ENCODE measurements around the gene KCNN4.

KCNN4 gene

DNA sequence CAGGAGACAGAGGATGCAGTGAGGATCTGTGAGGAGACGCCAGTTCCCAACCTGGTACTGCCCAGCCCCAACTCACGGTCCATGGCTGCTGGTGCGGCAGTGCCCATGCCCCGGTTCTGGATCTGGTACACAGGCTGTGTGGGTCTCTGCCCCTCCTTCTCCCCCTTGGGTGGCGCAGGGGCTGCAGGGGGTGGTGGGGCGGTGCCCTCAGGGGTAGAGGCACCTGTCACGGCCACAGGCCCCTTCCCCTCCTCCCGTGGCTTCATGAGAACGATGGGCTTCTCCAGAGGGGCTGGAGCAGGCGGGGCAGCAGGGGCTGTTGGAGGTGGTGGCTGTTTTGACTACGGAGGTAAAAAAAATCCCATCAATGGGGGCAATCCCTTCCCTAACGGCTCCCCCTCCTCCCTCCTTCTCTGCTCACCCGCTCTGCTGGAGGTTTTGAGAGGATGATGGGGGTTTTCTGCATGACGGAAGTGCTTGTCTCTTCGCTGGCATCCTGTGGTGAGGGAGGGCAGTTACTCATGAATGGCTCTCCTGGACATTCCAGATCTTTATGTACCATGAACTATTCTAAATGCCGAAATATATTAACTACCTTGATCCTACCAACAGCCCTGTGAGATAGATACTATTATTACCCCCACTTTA lies 33.1 kb downstream of the KCNN4 start:
- no peak for DNase-seq

DNA sequence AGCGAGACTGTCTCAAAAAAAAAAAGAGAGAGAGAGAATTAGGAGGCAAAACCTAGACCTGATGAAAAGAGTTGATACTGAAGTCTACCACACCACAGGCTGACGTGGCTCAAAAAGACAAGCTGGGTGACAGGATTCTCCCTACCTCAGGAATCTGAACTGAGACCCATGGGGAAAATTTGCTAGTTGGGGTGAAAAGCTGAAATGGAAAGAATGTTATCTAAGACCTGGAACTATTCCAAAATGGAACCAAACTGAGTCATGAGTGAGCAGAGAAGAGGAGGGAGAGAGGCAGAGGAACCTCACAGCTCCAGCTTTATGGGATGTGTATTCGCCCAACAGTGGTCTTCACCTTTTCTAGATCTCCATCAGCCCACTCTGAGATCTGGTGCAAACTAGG lies 37.7 kb downstream of the KCNN4 start:
- no peak for DNase-seq

- DNase-seq, result no peak
Observed at GRCh38 chr19:43741075-43741825, 39.5 kb downstream of the KCNN4 start.

DNA sequence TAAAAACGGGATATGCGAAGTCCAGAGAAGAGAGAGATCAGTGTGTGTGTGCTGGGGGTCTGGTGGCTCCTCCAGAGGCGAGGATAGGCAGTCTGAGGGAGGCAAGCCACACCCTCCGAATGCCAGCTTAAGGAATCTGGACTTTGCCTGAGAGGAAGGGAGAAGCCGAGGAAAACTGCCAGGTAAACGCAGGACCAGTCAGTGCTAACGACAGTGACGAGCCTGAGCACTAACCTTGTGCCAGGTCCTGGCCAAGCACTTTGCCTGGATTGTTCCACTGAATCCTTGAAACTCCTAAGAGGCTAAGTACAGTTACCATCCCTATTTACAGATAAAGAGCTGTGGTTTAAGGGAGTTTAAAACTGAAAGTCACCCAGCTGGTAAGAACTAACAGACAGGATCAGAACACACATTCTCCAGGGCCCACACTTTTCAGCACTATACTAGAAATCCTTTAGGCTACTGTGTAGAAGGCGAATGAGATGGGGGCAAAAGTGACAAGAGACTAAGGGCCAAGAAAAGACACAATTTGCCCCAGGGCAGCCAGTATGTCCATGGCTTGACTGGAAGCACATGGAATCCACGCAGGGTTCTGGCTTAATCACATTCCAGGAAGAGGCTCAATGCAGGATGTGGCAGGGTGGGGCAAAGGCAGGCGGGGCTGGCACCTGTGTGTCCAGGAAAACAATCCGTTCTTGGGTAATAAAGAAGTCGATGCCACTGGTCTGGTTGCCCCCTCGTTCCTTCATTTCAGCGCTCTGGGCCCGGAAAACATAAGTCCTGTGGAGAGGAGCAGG lies 41.1 kb downstream of the KCNN4 start:
- no peak for DNase-seq

- DNase-seq, result no peak
Observed at GRCh38 chr19:43738780-43739211, 42.0 kb downstream of the KCNN4 start.

DNA sequence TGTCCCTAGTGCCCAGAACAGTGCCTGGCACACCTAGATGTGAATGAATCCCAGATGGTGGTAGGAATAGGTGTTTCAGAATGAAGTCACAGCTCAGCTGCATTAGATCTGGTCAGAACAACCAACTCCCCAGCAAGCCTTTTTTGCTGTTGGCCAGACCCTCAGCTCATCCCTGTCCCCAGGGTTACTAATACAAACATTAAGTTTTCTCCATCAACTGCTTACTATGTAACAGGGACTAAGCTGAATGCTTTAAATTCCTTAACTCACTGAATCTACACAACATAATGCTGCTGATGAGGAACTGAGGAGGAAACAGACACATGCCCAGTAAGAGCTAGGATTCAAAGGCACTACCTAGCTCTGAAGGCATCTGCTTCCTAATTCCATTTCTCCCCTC lies 44.8 kb downstream of the KCNN4 start:
- no peak for DNase-seq

DNA sequence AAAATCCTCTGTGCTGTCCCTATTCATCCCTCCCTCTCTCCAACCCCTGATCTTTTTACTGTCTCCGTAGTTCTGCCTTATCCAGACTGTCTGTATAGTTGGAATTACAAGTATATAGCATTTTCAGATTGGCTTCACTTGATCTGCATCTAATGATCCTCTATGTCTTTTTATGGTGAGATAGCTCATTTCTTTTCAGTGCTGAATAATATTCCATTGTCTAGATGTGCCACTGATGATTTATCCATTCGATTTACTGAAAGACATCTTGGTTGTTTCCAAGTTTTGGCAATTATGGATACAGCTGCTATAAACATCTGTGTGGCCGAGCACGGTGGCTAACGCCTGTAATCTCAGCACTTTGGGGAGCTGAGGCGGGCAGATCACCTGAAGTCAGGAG lies 45.8 kb downstream of the KCNN4 start:
- DNase-seq, result no peak

GRCh38 chr19:43731846-43732245 lies 48.9 kb downstream of the KCNN4 start:
- no peak for DNase-seq

DNA sequence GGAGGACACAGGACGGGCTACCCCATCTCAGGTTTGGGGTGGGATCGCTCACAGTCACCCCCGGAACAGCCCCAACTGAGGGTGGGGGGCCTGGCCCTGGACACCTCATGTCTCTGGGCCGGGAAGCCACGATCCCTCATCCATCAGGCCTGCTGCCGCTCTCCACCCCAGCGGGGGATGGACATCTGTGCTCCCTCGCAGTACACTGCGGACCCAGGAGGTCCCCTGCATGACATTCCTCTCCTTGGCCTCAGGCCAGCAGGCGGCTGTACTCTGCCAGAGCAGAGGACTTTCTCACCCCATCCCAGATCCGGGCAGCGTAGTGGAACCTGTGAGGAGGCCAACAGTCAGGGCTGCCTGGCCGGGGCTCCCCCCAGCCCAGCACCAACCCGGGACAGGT lies 49.4 kb downstream of the KCNN4 start:
- DNase-seq, result no peak

- no peak for DNase-seq
Observed at GRCh38 chr19:43729919-43730318, 50.9 kb downstream of the KCNN4 start.

- DNase-seq, result no peak
Observed at GRCh38 chr19:43727593-43727853, 53.2 kb downstream of the KCNN4 start.

DNA sequence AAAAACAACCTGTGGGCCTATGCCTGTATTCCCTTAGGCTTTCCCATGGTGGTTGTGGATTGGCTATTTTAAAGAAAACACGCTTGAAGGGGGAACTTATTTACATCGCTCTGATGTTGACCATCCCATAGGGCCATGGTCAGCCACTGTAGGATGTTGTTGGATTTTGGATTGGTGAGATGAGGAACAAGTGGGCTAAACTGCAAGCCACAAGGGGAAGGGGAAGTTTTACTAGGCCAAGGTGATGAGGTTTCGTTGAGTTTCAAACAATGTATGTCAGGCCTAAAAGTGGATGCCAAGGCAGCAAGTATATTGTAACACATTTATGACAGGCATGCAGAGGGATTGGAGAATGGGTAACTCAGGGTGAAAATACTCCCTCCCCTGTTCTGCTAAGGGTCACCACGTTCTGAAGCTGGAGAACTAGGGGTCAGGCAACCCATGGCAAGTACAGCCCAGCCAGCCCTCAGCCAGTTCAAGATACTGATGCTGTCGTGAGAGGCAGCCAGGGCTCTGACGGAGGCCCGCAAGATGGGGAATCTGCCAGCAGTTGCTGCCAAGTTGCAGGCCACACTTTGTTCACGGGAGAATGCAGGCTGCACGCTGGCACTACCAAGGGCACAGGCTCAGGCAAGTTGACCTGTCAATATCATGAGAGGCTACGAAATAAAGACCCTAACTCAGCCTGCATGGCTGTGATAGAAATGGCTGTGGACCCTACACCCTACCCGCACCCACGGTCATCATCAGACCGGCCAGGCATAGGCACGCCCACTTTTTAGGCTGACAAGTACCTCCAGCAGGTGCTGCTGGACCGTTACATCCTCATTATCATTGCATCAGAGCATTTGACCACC lies 53.8 kb downstream of the KCNN4 start:
- no peak for DNase-seq

DNA sequence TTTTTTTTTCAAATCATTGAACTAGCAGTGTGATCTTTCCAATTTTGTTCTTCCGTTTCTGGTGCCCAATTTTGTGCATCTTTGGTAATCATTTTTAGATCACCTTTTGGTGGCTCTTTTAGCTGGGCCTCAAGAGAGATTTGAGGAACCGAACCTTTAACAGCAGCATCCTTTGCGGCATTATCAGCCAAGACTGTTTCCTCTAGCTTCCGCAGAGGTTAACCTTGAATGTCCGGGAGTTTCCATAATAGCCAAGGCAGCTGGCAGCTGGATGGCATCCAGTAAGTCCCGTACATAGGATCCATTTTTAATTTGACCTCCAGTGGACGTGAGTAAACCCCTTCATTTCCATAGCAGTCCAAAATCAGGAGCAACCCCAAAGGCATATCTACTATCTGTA lies 55.3 kb downstream of the KCNN4 start:
- no peak for DNase-seq

DNA sequence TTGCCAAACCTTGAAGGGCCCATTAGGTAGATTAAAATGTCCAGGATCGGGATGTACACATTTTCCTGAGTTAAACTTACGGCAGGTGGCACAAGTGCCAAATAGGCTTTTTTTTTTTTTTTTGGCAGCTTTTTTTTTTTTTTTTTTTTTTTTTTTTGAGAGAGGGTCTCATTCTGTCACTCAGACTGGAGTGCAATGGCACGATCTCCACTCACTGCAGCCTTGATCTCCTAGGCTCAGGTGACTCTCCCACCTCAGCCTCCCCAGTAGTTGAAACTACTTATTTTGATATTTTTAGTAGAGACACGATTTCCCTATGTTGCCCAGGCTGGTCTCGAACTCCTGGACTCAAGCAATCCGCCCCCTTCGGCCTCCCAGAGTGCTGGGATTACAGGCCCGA lies 55.9 kb downstream of the KCNN4 start:
- no peak for DNase-seq

DNA sequence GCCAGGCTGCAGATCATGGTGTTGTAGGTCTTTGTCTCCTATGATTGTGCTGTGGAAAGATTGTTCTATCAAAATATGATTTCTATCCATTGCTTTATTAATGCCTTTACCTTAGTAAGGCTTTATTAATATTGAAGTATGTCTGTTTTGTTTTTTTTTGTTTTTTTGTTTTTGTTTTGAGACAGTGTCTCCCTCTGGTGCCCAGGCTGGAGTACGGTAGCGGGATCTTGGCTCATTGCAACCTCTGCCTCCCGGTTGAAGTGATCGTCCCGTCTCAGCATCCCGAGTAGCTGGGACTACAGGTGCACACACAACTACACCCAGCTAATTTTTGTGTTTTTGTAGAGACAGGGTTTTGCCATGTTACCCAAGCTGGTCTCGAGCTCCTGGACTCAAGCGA lies 57.2 kb downstream of the KCNN4 start:
- DNase-seq, result no peak

GRCh38 chr19:43721469-43722048 lies 59.2 kb downstream of the KCNN4 start:
- no peak for DNase-seq

DNA sequence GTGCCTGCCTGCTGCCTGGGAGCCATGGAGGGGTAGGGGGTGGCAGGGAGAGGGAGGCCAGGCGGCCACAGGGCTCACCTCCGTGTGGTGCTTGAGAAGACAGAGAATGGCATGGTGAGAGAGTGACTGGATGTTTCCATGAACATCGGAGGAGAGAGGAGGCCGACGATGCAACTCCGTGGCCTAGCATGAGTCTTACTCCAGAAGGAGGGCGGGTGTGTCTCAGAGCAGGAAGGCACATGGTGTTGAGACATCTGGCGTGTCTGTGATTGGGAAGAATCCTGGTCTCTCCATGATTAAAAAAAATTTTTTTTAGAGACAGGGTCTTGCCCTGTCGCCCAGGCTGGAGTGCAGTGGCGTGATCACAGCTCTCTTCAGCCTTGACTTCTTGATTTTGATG lies 59.8 kb downstream of the KCNN4 start:
- no peak for DNase-seq

DNA sequence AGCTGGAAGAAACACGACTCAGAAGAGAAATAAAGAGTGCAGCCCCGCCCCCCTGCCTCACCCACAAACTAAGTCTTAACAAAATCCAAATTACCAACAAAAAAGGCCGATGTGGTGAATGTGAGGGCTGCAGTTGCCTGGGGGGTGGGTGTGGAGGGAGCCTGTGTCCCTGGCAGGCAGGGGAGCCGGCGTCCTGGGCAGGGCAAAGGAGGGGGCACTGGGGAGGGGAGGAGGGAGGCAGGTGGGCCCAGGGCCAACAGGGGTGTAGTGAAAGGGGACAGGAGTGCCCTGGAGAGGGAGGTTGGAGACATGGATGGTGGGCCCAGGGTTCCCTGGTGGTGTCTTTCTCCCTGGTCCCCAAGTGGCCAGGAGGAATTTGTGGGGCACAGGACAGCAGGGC lies 60.9 kb downstream of the KCNN4 start:
- DNase-seq, result no peak

GRCh38 chr19:43719378-43719868 lies 61.4 kb downstream of the KCNN4 start:
- no peak for DNase-seq

- no peak for DNase-seq
Observed at GRCh38 chr19:43718627-43719377, 62.0 kb downstream of the KCNN4 start.

All from NCI-H82 (cell line).